GM15510 (cell line): Measurements from ENCODE around the gene MLXIPL.

Experiments
- POLR2A ChIP-seq: IDR thresholded peaks from 3 replicates; pipeline ENCODE4 v1.6.1; 2011; ENCODE audit warnings: borderline replicate concordance; ENCODE audit not compliant: insufficient read length; ENCODE audit errors: extremely low read depth

Gene MLXIPL

DNA sequence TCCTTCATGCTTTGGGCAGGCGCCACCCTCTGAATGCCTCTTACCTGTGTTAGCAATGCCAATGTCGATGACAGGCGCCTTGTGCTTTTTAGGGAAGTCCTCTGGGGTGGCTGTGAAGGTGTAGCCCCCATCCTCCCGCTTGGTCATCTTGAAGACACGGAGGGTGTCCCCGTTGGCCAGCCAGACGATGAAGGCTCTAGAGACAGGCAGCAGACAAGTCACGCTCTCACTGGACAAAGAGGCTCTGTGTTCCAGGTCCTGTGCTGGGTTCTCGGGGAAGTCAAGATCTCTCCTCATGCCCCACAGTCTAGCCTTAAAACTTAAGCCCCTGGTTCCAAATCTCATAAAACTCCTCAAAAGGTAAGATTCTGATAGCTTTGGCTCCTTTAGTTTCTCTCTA, 51.0 kb downstream of the MLXIPL start:
- no peak for TF ChIP-seq POLR2A

DNA sequence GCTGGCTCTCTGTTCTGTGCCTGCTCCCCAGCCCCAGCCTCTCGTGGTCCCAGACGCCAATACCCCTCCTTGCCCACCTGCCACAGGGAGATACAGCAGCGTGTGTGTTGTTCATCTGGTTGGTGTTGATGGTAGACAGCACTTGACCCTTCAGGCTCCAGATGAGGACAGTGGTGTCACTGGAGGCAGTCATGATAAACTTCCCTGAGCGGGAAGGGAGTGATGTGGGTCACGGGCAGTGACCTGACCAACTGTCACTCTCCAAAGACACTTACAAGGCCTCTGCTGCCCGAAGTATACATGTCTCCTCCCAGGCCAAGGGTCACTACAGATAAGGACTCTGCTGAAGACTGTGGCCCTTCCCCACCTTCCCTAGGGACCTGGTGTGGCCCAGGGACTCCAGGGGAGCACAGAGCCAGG, 51.5 kb downstream of the MLXIPL start:
- no peak for TF ChIP-seq POLR2A

DNA sequence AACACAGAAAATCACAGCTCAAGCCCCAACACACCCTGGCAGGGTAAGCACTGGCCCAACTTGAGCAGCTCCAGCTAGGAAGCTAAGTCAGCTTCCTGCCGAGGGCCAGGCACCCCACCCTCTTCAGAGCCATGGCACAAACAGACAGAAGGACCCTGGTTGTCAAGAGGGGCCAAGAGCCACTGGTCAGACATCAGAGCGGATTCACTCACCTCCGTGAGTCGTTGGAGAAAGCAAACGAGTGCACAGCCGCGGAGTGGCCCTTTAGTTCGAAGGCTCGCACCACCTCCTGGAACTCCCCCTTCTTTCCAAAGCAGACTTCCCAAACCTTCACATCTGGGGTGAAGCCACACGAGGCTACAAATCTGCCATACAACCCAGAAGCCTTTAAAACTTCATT, 53.3 kb downstream of the MLXIPL start:
- TF ChIP-seq POLR2A = no peak

DNA sequence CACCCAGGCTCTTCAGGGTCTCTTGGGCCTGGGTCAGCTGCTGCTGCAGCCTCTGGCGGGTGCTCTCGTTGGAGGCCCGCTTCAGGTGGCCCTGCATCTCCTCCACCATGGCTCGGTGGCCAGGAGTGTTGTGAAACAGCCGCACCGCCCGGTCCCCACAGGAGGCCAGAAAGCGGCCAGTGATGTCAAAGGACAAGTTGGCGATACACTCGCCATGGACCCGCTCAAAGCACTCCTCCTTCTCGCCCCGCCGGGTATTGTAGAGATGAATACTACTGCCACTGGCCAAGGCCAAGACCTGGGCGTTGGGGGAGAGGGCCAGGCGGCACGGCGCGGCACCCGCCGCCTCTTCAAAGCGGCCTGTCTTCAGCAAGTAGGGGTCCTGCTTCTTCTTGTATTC, 53.8 kb downstream of the MLXIPL start:
- TF ChIP-seq POLR2A = no peak

DNA sequence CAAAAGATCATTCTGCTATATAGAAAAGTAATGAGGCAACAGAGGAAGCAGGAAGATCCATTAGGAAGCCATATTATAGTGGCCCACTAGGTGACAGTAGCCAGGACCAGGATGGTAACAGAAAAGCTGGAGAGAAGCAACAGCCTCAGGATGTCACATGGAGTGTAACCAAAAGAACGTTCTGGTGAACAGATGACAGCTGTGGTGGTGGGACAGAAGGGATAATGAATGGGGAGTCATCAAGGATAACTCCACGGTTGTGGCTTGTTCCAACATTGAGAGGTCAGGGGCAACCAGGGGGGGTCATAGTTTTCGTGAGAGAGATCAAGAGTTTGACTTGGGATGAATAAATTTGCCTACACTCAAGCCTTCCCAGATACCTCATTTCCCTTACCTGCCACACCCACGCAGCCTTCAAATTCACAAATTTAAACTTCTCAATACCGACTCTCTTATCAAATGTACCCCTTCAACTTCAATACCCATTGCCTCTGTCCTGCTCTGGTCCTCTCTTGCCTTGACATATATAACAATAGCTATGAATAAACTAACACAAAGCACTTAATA, 55.2 kb downstream of the MLXIPL start:
- no peak for TF ChIP-seq POLR2A

DNA sequence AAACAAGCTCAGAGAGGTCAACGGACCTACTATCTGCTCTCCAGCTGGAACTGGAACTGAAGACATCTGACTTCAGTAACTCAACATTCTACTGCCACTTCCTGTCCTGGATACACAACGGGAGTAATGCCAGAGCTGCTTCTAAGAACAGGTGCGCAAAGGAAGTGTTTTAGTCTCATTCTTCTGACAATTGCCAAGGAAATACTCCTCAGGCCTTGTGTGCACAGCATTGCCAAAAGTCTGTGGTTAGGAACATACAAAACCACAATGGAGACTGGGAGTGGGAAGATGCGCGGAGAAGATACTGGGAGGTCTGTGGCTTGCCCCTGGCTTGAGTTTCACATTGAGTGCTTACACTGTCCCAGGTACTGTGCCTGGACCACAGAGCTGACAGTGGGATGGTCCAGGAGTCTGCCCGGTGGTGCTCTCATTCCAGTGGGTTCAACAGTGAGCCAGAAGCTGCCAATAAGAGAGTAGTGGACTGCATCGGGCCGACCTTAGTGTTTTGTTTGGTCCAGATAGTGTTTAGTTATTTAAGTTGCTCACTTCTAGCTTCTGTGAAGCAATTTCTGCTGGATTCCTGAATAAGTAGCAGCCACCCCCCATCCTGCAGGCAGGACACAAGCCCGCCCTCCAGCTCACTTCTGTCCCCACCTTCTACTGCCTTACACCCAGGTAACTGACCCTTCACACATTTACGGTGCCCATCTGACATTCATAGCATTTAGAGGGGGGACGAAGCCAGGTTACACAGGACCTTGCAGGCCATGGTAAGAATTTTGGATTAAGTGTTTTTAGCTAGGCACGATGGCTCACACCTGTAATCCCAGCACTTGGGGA, 56.3 kb downstream of the MLXIPL start:
- no peak for TF ChIP-seq POLR2A

DNA sequence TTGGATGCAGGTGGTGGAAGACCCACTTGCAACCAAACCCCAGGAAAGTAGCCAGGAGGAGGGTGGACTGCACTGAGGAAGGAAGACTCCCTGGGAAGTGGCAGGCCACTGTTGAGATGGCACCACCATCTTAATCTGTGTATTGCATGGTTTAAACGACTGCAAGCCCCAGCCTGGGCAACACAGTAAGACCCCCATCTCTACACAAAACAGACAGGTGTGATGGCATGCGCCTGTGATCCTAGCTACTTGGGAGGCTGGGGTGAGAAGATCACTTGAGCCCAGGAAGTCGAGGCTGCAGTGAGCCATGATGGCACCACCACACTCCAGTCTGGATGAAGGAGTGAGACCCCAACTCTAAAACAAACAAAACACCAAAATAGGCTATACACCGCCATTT, 57.2 kb downstream of the MLXIPL start:
- TF ChIP-seq POLR2A = no peak

DNA sequence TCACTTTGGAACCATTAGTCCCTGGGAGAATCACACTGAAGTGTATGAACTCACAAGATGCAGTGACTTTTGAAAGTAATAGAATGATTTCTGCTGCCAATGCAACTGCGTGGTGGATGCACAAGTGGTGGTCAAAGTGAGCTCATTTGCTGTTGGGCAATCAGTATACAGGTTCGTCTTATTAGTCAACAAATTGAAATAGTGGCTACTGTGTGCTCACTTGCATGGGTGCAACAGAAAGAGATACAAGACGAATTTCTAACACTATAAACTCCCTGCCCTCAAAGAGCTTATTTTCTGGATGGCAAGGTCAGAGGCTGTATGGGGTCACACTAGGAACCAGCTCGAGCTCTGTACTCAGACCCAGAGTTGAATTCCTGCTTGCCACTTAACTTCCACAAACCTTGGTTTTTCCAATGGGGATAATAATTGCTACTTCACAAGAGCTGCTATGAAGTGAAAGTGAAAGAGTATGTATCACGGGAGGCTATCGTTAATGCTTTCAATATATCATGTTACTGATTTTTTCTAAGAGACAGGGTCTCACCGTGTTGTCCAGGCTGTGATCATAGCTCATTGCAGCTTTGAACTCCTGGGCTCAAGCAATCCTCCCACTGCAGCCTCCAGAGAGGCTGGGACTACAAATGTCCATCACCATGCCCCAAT, 58.5 kb downstream of the MLXIPL start:
- no peak for TF ChIP-seq POLR2A

DNA sequence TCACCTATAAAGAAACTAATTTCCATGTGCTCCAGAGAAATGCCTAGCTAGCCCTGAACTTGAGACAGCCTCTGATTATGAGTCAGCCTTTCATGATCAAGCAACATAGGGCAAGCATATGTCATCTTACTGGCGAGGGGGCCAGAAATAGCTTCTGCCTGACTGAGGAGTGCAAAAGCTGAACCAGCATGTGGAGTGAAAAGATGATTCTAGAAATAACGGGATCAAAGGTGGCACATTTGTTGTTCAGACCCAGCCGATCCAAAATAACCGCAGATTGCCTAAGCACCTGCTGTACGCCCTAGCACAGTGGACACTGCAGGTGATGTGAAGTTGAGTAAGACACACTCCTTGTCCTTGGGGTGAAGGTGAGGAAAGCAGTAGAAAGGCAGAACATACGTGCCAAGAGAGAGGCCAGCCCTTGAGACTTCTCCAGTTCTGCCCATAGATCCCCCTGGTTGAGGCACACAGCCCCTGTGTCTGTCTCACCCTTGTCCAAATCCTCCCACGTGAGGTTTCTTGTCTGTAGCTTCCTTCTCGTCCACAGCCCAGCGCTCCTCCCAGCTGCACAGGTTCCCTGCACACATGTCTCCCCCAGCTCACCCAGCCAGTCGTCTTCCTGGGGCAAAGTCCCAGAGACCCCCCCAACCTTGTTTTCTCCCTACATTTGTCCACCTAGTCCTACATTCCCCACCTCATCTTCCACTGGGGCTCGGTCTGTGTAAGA, 64.0 kb downstream of the MLXIPL start:
- no peak for TF ChIP-seq POLR2A

DNA sequence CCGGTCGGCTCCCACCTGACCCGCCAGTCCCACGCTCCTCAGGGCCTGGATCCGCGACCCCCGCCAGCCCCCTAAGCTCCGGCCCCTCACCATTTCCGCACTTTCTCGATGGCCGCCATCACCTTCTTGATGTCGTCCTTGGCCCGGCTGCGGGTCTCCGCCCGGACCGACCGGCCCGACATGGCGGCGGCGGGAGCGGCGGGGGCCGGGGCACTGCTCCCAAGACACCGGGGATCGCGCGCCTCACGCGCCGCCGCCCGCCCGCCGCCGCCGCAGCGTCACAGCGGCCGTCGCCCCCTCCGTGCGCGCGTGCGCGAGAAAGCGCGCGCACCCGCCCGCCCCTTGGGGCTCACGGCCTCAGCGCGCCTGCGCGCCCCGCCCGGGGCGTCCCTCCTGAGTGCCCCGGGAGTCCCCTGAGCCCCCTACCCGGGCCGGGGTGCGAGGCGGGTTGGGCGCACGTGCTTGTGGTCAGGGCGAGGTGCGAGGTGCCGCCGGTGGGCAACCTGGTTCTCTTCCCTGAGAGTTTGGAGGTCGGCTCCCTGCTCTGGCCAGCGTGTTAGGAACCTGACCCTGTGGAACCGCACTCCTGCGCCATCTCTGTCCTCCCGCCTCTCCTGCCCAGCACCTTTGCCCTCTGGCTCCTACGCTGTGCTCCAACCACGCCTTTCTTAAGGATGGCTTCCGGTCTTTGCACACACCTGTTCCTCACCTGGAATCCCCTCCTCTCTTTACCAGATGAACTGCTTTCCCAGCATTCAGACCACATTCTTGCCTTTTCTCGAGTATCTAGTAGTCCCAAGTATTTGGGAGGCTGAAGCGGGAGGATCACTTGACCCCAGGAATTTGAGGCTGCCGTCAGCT, 66.7 kb downstream of the MLXIPL start, which contains the start of gene BCL7B:
Gene BCL7B (minus strand): TSS at position 294 of the 861 bp plus-strand sequence. CDS start 112 bp downstream, at position 182.
- peak; percentile 83 for TF ChIP-seq POLR2A

DNA sequence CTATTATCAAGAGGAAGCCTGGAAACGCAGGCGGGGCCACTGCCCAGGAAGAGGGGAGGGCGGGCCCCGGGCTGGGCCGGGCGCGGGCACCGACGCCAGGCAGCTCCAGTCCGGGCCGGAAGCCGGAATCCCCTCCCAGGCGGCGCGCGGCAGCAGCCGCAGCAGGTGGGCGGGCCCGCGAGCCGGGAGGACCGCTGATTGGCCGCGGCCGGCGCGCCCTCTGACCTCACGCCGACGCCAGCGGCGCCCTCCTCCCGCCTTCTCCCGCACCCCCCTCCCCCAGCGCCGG, 67.3 kb downstream of the MLXIPL start:
- TF ChIP-seq POLR2A = no peak

DNA sequence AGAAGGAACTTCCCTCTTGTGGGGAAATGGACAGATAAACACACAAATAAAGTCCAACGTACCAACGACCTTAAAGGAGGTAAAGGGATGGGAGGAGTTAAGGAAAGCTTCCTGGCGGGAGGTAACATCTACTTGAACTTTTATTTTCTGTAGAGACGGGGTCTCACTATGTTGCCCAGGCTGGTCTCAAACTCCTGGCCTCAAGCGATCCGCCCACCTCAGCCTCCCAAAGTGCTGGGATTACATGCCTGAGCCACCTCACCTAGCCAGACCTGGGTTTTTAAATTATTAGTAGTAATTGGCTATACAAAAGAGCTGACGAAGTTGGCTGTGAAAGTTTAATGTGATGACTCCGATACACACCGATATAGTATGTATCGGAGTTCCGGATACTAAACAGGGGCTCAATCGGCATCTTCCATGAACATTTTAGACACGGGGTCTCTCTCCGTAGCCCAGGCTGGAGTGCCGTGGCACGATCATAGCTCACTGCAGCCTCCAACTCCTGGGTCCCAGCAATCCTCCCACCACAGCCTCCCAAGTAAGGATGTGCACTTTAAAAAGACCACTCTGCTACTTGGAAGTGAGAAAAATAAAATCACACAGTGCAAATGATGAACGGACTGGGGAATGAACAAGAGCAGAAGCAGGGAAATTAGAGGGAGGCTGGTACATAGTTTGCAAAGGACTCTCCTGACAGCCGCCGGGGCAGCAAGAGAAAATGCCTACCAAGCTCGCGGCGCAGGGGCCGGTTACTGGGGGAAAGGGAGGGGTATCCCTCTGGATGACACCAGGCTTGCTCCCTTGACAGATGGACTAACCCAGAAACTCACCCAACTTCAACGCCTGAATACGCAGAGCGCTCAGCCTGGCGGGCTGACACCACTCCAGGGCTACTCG, 67.9 kb downstream of the MLXIPL start:
- no peak for TF ChIP-seq POLR2A

DNA sequence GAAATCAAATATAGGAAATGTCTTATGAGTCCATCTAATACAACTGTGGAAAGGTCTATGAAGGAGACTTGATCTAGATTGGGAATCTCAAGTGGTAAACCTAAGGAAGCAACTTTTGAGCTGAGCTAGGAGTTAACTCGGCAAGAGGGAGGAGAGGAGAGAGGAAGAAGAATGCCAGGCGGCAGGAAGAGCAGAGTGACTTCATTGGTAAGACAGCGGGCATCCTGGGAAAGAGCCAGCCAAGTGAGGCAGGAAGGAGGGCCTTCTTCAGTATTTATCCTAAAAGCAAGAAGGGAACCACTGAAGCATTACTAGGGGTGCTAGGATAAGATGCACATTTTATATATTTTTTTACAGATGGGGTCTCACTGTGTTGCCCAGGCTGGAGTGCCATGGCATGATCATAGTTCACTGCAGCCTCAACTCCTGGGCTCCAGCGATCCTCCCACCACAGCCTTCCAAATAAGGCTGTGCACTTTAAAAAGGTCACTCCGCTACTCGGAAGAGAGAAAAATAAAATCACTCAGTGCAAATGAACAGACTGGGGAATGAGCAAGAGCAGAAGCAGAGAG, 68.8 kb downstream of the MLXIPL start:
- no peak for TF ChIP-seq POLR2A
